Medulla oblongata (tissue), 1 donor: ENCODE results near the gene TBC1D3G.
"Not testable (repeated sequence)": the region's sequence is repeated elsewhere in the genome, so short reads cannot be mapped to it uniquely, and the experiment has no call there.

Experiments
- DNase-seq: peaks from one replicate; pipeline ENCODE4 v3.0.0-alpha.2; 2015; ENCODE audit errors: extremely low spot score

Gene TBC1D3G

DNA sequence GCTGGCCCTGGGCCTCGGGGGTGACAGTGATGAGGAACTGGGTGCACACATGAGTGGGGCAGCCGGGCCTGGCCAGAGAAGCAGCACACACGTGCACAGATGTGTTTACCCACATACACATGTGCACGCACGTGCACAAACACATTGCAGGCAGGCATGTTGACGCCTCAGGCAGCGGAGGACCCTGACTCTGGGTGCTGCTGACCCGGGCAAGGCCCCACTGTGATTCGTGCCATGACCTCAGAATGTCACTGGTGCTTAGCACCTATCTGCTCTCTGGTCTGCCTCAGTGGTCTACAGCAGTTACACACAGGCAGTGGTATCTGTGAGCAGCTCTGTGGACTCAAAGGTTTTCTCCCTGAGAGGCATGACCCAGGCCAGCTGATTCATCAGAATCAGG lies at the start of gene TBC1D3G:
Gene TBC1D3G, plus strand, starts transcription at position 301 of the 400 bp plus-strand sequence. CDS start 1,528 bp downstream, outside the sequence.
- not testable (repeated sequence) for DNase-seq

DNA sequence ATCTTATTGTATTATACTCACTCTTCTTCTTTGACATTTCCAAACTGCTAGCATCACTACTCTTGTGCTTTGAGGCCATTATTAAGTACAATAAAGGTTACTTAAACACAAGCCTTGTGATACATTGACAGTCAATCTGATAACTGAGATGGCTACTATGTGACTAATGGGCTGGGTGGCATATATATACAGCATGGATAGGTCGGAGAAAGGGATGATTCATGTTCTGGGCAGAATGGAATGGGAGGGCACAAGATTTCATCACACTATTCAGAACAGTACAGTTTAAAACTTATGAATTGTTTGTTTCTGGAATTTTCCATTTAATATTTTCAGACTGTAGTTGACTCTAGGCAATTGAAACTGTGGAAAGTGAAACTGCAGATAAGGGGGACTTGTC lies 40.4 kb upstream of the TBC1D3G start:
- DNase-seq, result not testable (repeated sequence)

DNA sequence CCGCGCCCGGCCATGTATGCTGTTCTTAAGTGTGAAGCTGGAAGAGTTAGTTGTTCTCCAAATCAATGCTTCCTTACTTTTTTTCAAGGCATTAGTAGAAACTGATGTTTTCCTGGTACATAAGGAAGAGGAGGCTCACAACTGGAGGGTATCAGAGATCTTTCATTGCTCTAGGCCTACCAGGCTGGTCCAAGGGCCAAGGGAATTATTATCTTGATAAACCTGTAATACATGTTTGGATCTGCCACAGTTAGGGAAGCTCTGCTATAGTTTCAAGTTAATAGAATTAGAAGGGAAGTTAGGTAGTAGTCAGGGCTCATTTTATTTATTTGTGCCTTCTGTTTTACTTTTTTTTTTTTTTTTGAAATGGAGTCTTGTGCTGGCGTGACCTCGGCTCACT lies 39.5 kb upstream of the TBC1D3G start:
- DNase-seq, result not testable (repeated sequence)

DNA sequence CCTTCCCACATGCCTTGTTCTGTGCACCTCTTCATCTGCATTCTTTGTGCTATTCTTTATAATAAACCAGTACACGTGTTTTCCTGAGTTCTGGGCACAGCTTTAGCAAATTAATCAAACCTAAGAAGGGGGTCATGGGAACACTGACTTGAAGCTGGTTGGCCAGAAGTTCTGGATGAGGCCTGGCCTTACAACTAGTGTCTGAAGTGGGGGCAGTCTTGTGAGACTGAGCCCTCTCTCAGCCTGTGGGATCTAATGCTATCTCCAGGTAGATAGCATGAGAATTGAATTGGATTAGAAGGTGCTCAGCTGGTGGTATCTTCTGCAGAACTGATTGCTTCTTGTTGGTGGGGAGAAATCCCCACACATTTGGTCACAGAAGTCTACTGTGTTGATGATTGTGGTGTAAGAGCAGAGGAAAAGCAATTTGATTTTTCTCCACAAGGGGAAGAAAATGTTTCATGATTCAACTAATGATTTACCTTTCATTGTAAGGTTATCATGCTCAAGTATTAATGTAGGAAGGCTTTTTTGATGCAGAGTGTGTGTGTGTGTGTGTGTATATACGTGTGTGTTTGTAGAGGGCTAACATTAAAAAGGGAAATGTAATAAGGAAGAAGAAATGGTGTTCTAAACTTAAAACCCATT lies 33.6 kb upstream of the TBC1D3G start:
- not testable (repeated sequence) for DNase-seq

DNA sequence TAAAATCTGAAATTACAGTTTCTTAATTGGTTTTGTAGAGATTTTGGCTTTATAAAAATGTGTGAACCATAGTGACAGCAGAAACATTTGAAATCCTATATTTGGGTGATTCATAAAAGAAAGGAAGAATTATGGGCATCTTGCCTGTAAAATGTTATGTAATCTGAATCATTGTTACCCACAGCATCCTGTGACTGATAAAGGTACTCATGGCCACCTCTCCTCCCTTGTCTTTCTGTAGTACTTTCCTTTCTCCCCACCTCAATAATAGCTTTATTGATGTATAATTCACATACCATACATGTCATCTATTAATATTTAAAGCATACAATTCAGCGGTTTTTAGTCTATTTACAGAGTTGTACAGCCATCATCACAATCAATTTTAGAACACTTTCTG lies 28.5 kb upstream of the TBC1D3G start:
- DNase-seq, result not testable (repeated sequence)

DNA sequence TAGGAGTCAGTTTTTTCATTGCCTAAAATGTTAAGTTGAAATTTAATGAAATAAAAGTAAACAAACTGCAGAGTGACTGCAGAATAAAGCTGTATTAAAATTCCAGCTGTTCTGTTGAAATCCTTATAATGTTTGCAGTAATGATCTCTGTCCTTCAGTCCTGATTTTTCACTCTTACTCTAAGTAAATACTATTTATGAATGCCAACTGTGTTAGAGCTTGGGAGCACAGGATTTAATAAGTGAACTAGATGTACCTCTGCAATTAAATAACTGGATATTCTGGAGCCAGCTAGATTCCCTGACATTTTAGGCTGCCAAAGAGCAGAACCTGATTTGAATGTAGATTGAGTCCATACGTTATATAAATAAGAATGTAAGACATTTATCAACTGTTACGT lies 7.9 kb upstream of the TBC1D3G start:
- not testable (repeated sequence) for DNase-seq

DNA sequence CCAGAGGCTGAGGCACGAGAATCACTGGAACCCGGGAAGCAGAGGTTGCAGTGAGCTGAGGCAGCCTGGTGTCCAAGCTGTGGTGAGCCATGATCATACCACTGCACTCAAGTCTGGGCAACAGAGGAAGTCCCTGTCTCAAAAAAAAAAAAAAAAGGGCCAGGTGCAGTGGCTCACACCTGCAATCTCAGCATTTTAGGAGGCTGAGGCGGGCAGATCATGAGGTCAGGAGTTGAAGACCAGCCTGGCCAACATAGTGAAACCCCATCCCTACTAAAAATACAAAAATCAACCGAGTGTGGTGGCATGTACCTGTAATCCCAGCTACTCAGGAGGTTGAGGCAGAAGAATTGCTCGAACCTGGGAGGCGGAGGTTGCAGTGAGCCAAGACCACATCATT lies 38.8 kb downstream of the TBC1D3G start:
- not testable (repeated sequence) for DNase-seq

DNA sequence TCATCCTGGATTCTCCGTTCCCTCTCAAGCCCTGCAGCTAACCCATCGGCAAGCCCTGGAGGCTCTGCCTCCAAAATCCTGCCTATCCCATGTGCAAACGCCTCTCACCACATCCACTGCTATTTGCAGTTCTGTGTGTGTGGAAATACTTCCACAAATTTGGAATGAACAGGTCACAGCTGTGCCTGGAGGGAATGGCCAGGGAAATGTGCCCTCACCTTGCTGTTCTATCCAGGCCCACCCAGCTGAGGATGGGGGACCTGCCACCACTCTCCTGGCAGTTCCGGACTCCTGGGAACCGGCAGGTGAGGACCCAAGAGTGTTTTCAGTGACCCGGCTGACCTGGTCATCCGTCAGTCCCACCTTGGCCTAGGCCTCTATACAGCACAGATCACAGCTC lies 52.3 kb downstream of the TBC1D3G start:
- DNase-seq, result not testable (repeated sequence)
